GM19467 (cell line): Measurements from ENCODE around the gene PRLH.

ENCODE experiments used
- ATAC-seq: cut with Tn5 transposase; IDR thresholded peaks from one replicate; pipeline ENCODE4 v1.9.1; 2021; ENCODE audit warnings: mild to moderate bottlenecking, moderate library complexity; ENCODE audit not compliant: unreplicated experiment

PRLH gene

GRCh38 chr2:237563816-237564215 lies 2.6 kb upstream of the PRLH start:
- ATAC-seq: no peak

- no peak for ATAC-seq
Measured at GRCh38 chr2:237564526-237565131, 1.7 kb upstream of the PRLH start.

- ATAC-seq: no peak
Measured at GRCh38 chr2:237565974-237566373, 400 bp upstream of the PRLH start.

- ATAC-seq: no peak
Measured at GRCh38 chr2:237567276-237568029, 1.1 kb downstream of the PRLH start.

GRCh38 chr2:237568121-237568660 lies 1.8 kb downstream of the PRLH start:
- no peak for ATAC-seq

GRCh38 chr2:237569041-237569440 lies 2.7 kb downstream of the PRLH start:
- ATAC-seq: no peak

- ATAC-seq: no peak
Measured at GRCh38 chr2:237569896-237570295, 3.5 kb downstream of the PRLH start.

GRCh38 chr2:237570776-237571335 lies 4.5 kb downstream of the PRLH start:
- ATAC-seq: no peak

- ATAC-seq: no peak
Measured at GRCh38 chr2:237571551-237571950, 5.2 kb downstream of the PRLH start.

GRCh38 chr2:237572021-237572741 lies 5.8 kb downstream of the PRLH start:
- peak; percentile 82 for ATAC-seq

- ATAC-seq: no peak
Measured at GRCh38 chr2:237572742-237573101, 6.3 kb downstream of the PRLH start.

GRCh38 chr2:237573721-237574415 lies 7.5 kb downstream of the PRLH start:
- ATAC-seq: no peak

- no peak for ATAC-seq
Measured at GRCh38 chr2:237574467-237574866, 8.1 kb downstream of the PRLH start.

- no peak for ATAC-seq
Measured at GRCh38 chr2:237574894-237575868, 8.8 kb downstream of the PRLH start.

- no peak for ATAC-seq
Measured at GRCh38 chr2:237575869-237576862, 9.8 kb downstream of the PRLH start.

GRCh38 chr2:237576974-237577373 lies 10.6 kb downstream of the PRLH start:
- ATAC-seq: no peak

GRCh38 chr2:237577458-237577857 lies 11.1 kb downstream of the PRLH start:
- no peak for ATAC-seq
